Fibroblast of lung (primary cell): ENCODE results near the gene LRRC61. TPM values are rescaled to one million over a fixed set of nuclear protein-coding genes. Genes with fewer than 3 reads are reported as not detected.
A peak's percentile ranks its signal among the peaks of the same experiment; 100 is the strongest.

Source experiments
- DNase-seq, 2 donors: peaks; one replicate each; pipeline versions ENCODE4 v3.0.0 to v3.0.0-alpha.2; 2010; ENCODE audit warnings: low read depth in 2 of 2
- H2AFZ ChIP-seq: 2 replicates; pipeline ENCODE4 v1.5.1; 2012; ENCODE audit warnings: low read length, control low read depth, inconsistent platforms
- H3K27ac ChIP-seq: 2 replicates; pipeline ENCODE4 v1.5.1; 2011; ENCODE audit warnings: low read length, control low read depth; ENCODE audit not compliant: insufficient read depth
- H3K27me3 ChIP-seq: 2 replicates; pipeline ENCODE4 v1.5.1; 2011; ENCODE audit warnings: mild to moderate bottlenecking, low read length; ENCODE audit not compliant: control insufficient read depth, insufficient read depth
- H3K36me3 ChIP-seq: 2 replicates; pipeline ENCODE4 v1.5.1; 2011; ENCODE audit warnings: low read length; ENCODE audit not compliant: control insufficient read depth, insufficient read depth
- H3K4me1 ChIP-seq: 2 replicates; pipeline ENCODE4 v1.5.1; 2011; ENCODE audit warnings: low read length; ENCODE audit not compliant: control insufficient read depth, insufficient read depth; ENCODE audit errors: extremely low read depth
- H3K4me2 ChIP-seq: 2 replicates; pipeline ENCODE4 v1.5.1; 2011; ENCODE audit warnings: low read length, control low read depth; ENCODE audit not compliant: insufficient read depth; ENCODE audit errors: extremely low read depth
- H3K4me3 ChIP-seq, 4 experiments: fragments of 200-600 bp in 1 of 4; sonication (generic) in 1 of 4; replicated peaks in 1 of 4; 2 replicates each; pipeline ENCODE4 v1.5.1; 2011 to 2016; ENCODE audit warnings: low read length in 4 of 4, low read depth in 3 of 4, mild to moderate bottlenecking in 3 of 4, control low read depth in 2 of 4, inconsistent platforms in 1 of 4, mixed read lengths in 1 of 4; ENCODE audit not compliant: insufficient read depth in 1 of 4; ENCODE audit errors: control extremely low read depth in 1 of 4
- H3K79me2 ChIP-seq: 2 replicates; pipeline ENCODE4 v1.5.1; 2012; ENCODE audit warnings: mild to moderate bottlenecking, low read length, inconsistent platforms; ENCODE audit not compliant: control insufficient read depth, insufficient read depth
- H3K9ac ChIP-seq: 2 replicates; pipeline ENCODE4 v1.5.1; 2011; ENCODE audit warnings: mild to moderate bottlenecking, low read length, control low read depth; ENCODE audit not compliant: insufficient read depth
- H3K9me3 ChIP-seq: 2 replicates; pipeline ENCODE4 v1.5.1; 2012; ENCODE audit warnings: low read depth, low read length; ENCODE audit not compliant: control insufficient read depth, insufficient read depth
- H4K20me1 ChIP-seq: 2 replicates; pipeline ENCODE4 v1.5.1; 2011; ENCODE audit warnings: low read length; ENCODE audit not compliant: control insufficient read depth, insufficient read depth; ENCODE audit errors: extremely low read depth
- EZH2 ChIP-seq: IDR thresholded peaks from 2 replicates; pipeline ENCODE4 v1.5.1; 2012; ENCODE audit warnings: low read length, control low read depth, mild to moderate bottlenecking; ENCODE audit errors: missing control alignments
- polyA plus RNA-seq, 2 donors: library from polyadenylated mRNA; depleted of rRNA in 1 of 2; stranded (reverse) in 1 of 2; unstranded in 1 of 2; fragments of >200 nt; gene quantifications; 2 replicates each; pipeline ENCODE4 v1.2.1, GENCODE V29; 2011 to 2012; ENCODE audit warnings: missing spikeins in 1 of 2
- total RNA-seq: library from RNA; depleted of rRNA; stranded (reverse); fragments of >200 nt; gene quantifications from 2 replicates; pipeline ENCODE4 v1.2.1, GENCODE V29; 2014
- TF ChIP-seq, protein P1 (sequence below), 2 donors: IDR thresholded peaks in 1 of 2; conservative IDR thresholded peaks in 1 of 2; 1 replicate in 1 of 2; 2 replicates in 1 of 2; pipeline ENCODE4 v1.5.1; 2011 to 2012; ENCODE audit warnings: low read length in 2 of 2, control low read depth in 1 of 2, inconsistent platforms in 1 of 2, low read depth in 1 of 2, mild to moderate bottlenecking in 1 of 2

The LRRC61 gene
- total and polyA plus RNA-seq, 2 donors (not counting 1 experiment from before 2014, with no cell fraction given): 0.03 to 0.33 TPM

DNA sequence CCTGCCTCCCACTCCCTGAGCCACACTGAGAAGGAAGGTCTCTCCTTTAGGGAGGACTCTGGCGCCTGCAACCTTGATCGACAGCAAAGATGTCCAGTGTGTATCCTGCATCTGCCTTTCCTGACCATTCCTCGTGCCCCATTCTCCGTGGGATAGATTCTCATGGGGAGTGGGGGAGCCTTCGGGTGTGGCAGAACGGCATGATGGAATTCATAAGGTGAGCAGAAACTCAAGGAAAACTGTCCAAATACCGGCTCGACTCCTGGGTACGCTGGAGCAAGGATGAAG, 18.9 kb downstream of the LRRC61 start:
- H3K36me3 ChIP-seq: no peaks in the 10 kb centered on the region
- H3K4me2 ChIP-seq: no peak overlapping the region
- no peaks in the 10 kb centered on the region for H3K79me2 ChIP-seq
- no peak overlapping the region for H3K9ac ChIP-seq
- peaks cover 8% of the 10 kb centered on the region for H3K4me1 ChIP-seq
- no peaks in the 10 kb centered on the region for H4K20me1 ChIP-seq
- H3K27me3 ChIP-seq: peaks cover 33% of the 10 kb centered on the region
- H3K27ac ChIP-seq: no peak overlapping the region
- no peak overlapping the region for H2AFZ ChIP-seq
- TF ChIP-seq, protein P1, sequence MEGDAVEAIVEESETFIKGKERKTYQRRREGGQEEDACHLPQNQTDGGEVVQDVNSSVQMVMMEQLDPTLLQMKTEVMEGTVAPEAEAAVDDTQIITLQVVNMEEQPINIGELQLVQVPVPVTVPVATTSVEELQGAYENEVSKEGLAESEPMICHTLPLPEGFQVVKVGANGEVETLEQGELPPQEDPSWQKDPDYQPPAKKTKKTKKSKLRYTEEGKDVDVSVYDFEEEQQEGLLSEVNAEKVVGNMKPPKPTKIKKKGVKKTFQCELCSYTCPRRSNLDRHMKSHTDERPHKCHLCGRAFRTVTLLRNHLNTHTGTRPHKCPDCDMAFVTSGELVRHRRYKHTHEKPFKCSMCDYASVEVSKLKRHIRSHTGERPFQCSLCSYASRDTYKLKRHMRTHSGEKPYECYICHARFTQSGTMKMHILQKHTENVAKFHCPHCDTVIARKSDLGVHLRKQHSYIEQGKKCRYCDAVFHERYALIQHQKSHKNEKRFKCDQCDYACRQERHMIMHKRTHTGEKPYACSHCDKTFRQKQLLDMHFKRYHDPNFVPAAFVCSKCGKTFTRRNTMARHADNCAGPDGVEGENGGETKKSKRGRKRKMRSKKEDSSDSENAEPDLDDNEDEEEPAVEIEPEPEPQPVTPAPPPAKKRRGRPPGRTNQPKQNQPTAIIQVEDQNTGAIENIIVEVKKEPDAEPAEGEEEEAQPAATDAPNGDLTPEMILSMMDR (conservative IDR thresholded peaks at IDR 0.05 in 1 of 2, IDR thresholded peaks at IDR 0.05 in 1 of 2; ENCODE audit: low read depth in 1 of 2, low read length in 2 of 2): no peak
- no peak for TF ChIP-seq EZH2
- no peak for DNase-seq
- H3K9me3 ChIP-seq: no peaks in the 10 kb centered on the region
- peak overlapping the region in 1 of 4 experiments; percentile 38 for H3K4me3 ChIP-seq

DNA sequence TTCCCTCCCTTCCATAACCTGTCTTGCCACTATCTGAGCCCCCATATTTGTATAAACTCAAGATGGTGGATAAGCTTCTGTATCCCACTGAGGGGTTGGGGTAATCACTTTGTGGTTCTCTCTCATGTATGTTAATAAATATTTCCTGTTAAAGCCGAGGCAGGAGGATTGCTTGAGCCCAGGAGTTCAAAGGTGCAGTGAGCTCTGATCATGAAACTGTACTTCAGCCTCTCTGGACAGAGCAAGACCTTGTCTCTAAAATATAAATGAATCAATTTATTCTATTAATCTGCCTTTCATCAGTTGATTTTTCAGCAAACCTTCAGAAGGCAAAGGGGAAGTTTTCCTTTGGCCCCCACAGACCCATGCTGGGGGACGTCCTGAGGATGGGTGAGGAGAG, 20.1 kb downstream of the LRRC61 start:
- no peak for DNase-seq
- H2AFZ ChIP-seq: no peak overlapping the region
- peaks cover 33% of the 10 kb centered on the region for H3K27me3 ChIP-seq
- H3K36me3 ChIP-seq: no peaks in the 10 kb centered on the region
- peaks cover 8% of the 10 kb centered on the region for H3K4me1 ChIP-seq
- no peaks in the 10 kb centered on the region for H4K20me1 ChIP-seq
- H3K4me2 ChIP-seq: no peak overlapping the region
- no peak overlapping the region for H3K4me3 ChIP-seq
- no peaks in the 10 kb centered on the region for H3K9me3 ChIP-seq
- TF ChIP-seq, protein P1 (conservative IDR thresholded peaks at IDR 0.05 in 1 of 2, IDR thresholded peaks at IDR 0.05 in 1 of 2; ENCODE audit: low read depth in 1 of 2, low read length in 2 of 2): no peak
- TF ChIP-seq EZH2: no peak
- no peak overlapping the region for H3K27ac ChIP-seq
- no peak overlapping the region for H3K9ac ChIP-seq
- H3K79me2 ChIP-seq: no peaks in the 10 kb centered on the region

DNA sequence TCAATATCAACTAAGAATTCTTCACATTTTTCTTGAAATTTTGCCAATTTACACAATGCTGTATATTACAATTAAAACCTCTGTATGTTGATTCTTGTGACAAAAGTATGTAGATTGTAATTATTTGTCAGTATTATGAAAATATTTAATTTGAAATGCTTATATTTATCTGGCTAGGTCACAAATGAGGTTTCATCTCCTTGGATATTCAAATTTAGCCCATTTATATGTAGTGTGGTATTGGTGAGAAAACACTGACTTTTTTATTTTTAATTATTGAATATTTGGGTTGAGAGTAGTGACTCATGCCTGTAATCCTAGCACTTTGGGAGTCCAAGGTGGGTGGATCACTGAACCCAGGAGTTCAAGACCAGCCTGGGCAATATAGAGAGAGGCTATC, 21.1 kb downstream of the LRRC61 start:
- Histone ChIP-seq H3K4me1 (peaks cover 8% of the 10 kb centered on the region), H3K79me2 (no peaks in the 10 kb centered on the region), H3K27ac (no peak overlapping the region), H2AFZ (no peak overlapping the region), H3K36me3 (no peaks in the 10 kb centered on the region), H3K9ac (no peak overlapping the region), H3K4me3 (no peak overlapping the region), H4K20me1 (no peaks in the 10 kb centered on the region), H3K9me3 (no peaks in the 10 kb centered on the region), H3K4me2 (no peak overlapping the region), H3K27me3 (peaks cover 33% of the 10 kb centered on the region)
- no peak for DNase-seq
- TF ChIP-seq EZH2: no peak
- TF ChIP-seq, protein P1 (conservative IDR thresholded peaks at IDR 0.05 in 1 of 2, IDR thresholded peaks at IDR 0.05 in 1 of 2; ENCODE audit: low read depth in 1 of 2, low read length in 2 of 2): no peak
